ENCODE data around the gene PI4KB. TPM values are rescaled to one million over a fixed set of nuclear protein-coding genes. Genes with fewer than 3 reads are reported as not detected.
"Not testable (repeated sequence)": the region's sequence is repeated elsewhere in the genome, so short reads cannot be mapped to it uniquely, and the experiment has no call there.

The PI4KB gene
- total RNA-seq, 1 experiment from 2014 or later: 60.0 TPM

GRCh38 chr1:151281225-151281968 is 45.8 kb downstream of the PI4KB start:
- DNase-seq (ENCODE audit: low read depth): peak; percentile 97

GRCh38 chr1:151277249-151277648 is 50.0 kb downstream of the PI4KB start:
- no peak for DNase-seq (ENCODE audit: low read depth)

- DNase-seq (ENCODE audit: low read depth): not testable (repeated sequence)
These were observed 51.9 kb downstream of the PI4KB start for GRCh38 chr1:151275341-151275740.

GRCh38 chr1:151273924-151274466 is 53.2 kb downstream of the PI4KB start:
- no peak for DNase-seq (ENCODE audit: low read depth)

GRCh38 chr1:151267760-151268159 is 59.5 kb downstream of the PI4KB start:
- no peak for DNase-seq (ENCODE audit: low read depth)

GRCh38 chr1:151266821-151267220 is 60.4 kb downstream of the PI4KB start:
- no peak for DNase-seq (ENCODE audit: low read depth)

GRCh38 chr1:151266315-151266714 is 60.9 kb downstream of the PI4KB start:
- no peak for DNase-seq (ENCODE audit: low read depth)

GRCh38 chr1:151265446-151266236 is 61.6 kb downstream of the PI4KB start:
- no peak for DNase-seq (ENCODE audit: low read depth)

- DNase-seq (ENCODE audit: low read depth): no peak
These were observed 67.9 kb downstream of the PI4KB start for GRCh38 chr1:151259351-151259750.

GRCh38 chr1:151255381-151255780 is 71.8 kb downstream of the PI4KB start:
- peak; percentile 19 for DNase-seq (ENCODE audit: low read depth)

GRCh38 chr1:151254217-151255213 is 72.7 kb downstream of the PI4KB start, which contains the start of gene PSMD4:
PSMD4 (plus strand) TSS chr1:151254734; CDS start chr1:151254783, 49 bp downstream.
- peak; percentile 96 for DNase-seq (ENCODE audit: low read depth)

GRCh38 chr1:151251656-151252470 is 75.4 kb downstream of the PI4KB start:
- DNase-seq (ENCODE audit: low read depth): peak; percentile 76

GRCh38 chr1:151246786-151247185 is 80.4 kb downstream of the PI4KB start:
- DNase-seq (ENCODE audit: low read depth): no peak

GRCh38 chr1:151243683-151244216 is 83.5 kb downstream of the PI4KB start:
- DNase-seq (ENCODE audit: low read depth): no peak

- no peak for DNase-seq (ENCODE audit: low read depth)
These were observed 84.8 kb downstream of the PI4KB start for GRCh38 chr1:151242442-151242841.

Other genes with a start within 250 kb of the PI4KB start
- 2.1 and 3.8 TPM in 2 replicates for gene SEMA6C, start 180.8 kb downstream of the PI4KB start, total RNA-seq (2014; rRNA removed)
- not detected in 2 replicates for gene TNFAIP8L2, start 170.8 kb downstream of the PI4KB start, total RNA-seq (2014; rRNA removed)
- 9.1 and 10.2 TPM in 2 replicates for gene LYSMD1, start 161.5 kb downstream of the PI4KB start, total RNA-seq (2014; rRNA removed)
- gene SCNM1, start 161.3 kb downstream of the PI4KB start, total RNA-seq (2014; rRNA removed): 25.5 and 31.9 TPM in 2 replicates
- 0.34 TPM in 1 of 2 replicates, not detected in the other for gene TMOD4, start 151.4 kb downstream of the PI4KB start, total RNA-seq (2014; rRNA removed)
- gene VPS72, start 137.2 kb downstream of the PI4KB start, total RNA-seq (2014; rRNA removed): 59.8 and 64.0 TPM in 2 replicates
- gene PIP5K1A, start 128.9 kb downstream of the PI4KB start, total RNA-seq (2014; rRNA removed): 48.9 and 49.7 TPM in 2 replicates
- 145 and 175 TPM in 2 replicates for gene PSMD4, start 72.7 kb downstream of the PI4KB start, total RNA-seq (2014; rRNA removed)
- 16.2 and 21.6 TPM in 2 replicates for gene ZNF687, start 45.1 kb downstream of the PI4KB start, total RNA-seq (2014; rRNA removed)
- gene RFX5, start 19.8 kb upstream of the PI4KB start, total RNA-seq (2014; rRNA removed): 62.8 and 73.3 TPM in 2 replicates
- 16.2 and 17.9 TPM in 2 replicates for gene SELENBP1, start 45.3 kb upstream of the PI4KB start, total RNA-seq (2014; rRNA removed)
- 238 and 258 TPM in 2 replicates for gene PSMB4, start 72.2 kb upstream of the PI4KB start, total RNA-seq (2014; rRNA removed)
- gene POGZ, start 132.1 kb upstream of the PI4KB start, total RNA-seq (2014; rRNA removed): 16.4 and 24.6 TPM in 2 replicates
- gene CGN, start 184.0 kb upstream of the PI4KB start, total RNA-seq (2014; rRNA removed): 0.06 and 0.34 TPM in 2 replicates
- 7.8 and 7.9 TPM in 2 replicates for gene TUFT1, start 212.9 kb upstream of the PI4KB start, total RNA-seq (2014; rRNA removed)

Data from LHCN-M2 (cell line).